Measurements from ENCODE around the gene TMEM225B. TPM values are rescaled to one million over a fixed set of nuclear protein-coding genes. Genes with fewer than 3 reads are reported as not detected.
A peak's percentile ranks its signal among the peaks of the same experiment; 100 is the strongest.
"Not testable (repeated sequence)": the region's sequence is repeated elsewhere in the genome, so short reads cannot be mapped to it uniquely, and the experiment has no call there.

The TMEM225B gene
- total and polyA plus RNA-seq, 7 experiments from 2014 or later, result 0.44 to 2.5 (median 0.90) TPM; not detected in 1

- peaks cover 15 to 25% of the 10 kb centered on the region in 2 donors for H3K4me1 ChIP-seq (ENCODE audit: control insufficient read depth in 2 of 2, insufficient read depth in 2 of 2, low read length in 2 of 2)
- intact Hi-C loops (cut with micrococcal nuclease), result no loop called here
- POLR2A ChIA-PET, result interaction anchor here (0.7 to 4.4 kb wide), 2 partner anchors 9 to 19 kb away, joined by 3 to 37 read pairs; no protein-coding TSS in a partner anchor
- Mint-ChIP-seq H3K4me3 (peak overlapping the region; percentile 63 to 98 (median 72)), H3K4me1 (peaks cover 28 to 66% (median 48%) of the 10 kb centered on the region in 7 donors), H3K27ac (peak overlapping the region; percentile 60 to 100 (median 90)), H3K9me3 (no peaks in the 10 kb centered on the region), H3K27me3 (no peaks in the 10 kb centered on the region), H3K36me3 (peaks cover 19 to 55% (median 26%) of the 10 kb centered on the region in 5 donors)
- H3K27me3 ChIP-seq (ENCODE audit: control insufficient read depth in 2 of 2, insufficient read depth in 2 of 2, low read length in 2 of 2), result no peaks in the 10 kb centered on the region
- H3K36me3 ChIP-seq (ENCODE audit: control insufficient read depth in 2 of 3, insufficient read depth in 3 of 3, low read length in 3 of 3), result peaks cover 0 to 59% (median 24%) of the 10 kb centered on the region in 3 experiments
- no peak for DNase-seq
- H3K9me3 ChIP-seq (ENCODE audit: control insufficient read depth in 2 of 3, low read length in 3 of 3), result no peaks in the 10 kb centered on the region
- ATAC-seq, result no peak
- H3K4me3 ChIP-seq (ENCODE audit: low read length), result no peak overlapping the region
- H3K27ac ChIP-seq (ENCODE audit: low read depth, low read length), result peak overlapping the region; percentile 99
- CTCF ChIA-PET, result interaction anchor here (0.6 kb wide), 1 partner anchor 55 kb away, joined by 3 read pairs; no protein-coding TSS in a partner anchor
Measured at GRCh38 chr7:99560834-99561736, 37.0 kb upstream of the TMEM225B start.

- H3K4me1 ChIP-seq (ENCODE audit: control insufficient read depth in 2 of 2, insufficient read depth in 2 of 2, low read length in 2 of 2), result peaks cover 13 to 25% of the 10 kb centered on the region in 2 donors
- peaks cover 0 to 58% (median 30%) of the 10 kb centered on the region in 3 experiments for H3K36me3 ChIP-seq (ENCODE audit: control insufficient read depth in 2 of 3, insufficient read depth in 3 of 3, low read length in 3 of 3)
- no peaks in the 10 kb centered on the region for H3K27me3 Mint-ChIP-seq
- H3K9me3 Mint-ChIP-seq, result no peaks in the 10 kb centered on the region
- no peak overlapping the region for H3K4me3 ChIP-seq (ENCODE audit: low read length)
- intact Hi-C loops (cut with micrococcal nuclease), result no loop called here
- peaks cover 25 to 63% (median 46%) of the 10 kb centered on the region in 7 donors for H3K4me1 Mint-ChIP-seq
- peak overlapping the region in 7 of 9 donors; percentile 60 to 99 (median 81) for H3K27ac Mint-ChIP-seq
- H3K9me3 ChIP-seq (ENCODE audit: control insufficient read depth in 2 of 3, low read length in 3 of 3), result no peaks in the 10 kb centered on the region
- H3K4me3 Mint-ChIP-seq, result peak overlapping the region in 1 of 10 donors; percentile 17
- POLR2A ChIA-PET, result no interaction called here
- ATAC-seq (no peak), DNase-seq (no peak)
- no peak overlapping the region for H3K27ac ChIP-seq (ENCODE audit: low read depth, low read length)
- H3K27me3 ChIP-seq (ENCODE audit: control insufficient read depth in 2 of 2, insufficient read depth in 2 of 2, low read length in 2 of 2), result no peaks in the 10 kb centered on the region
- CTCF ChIA-PET, result interaction anchor here (0.6 kb wide), 1 partner anchor 54 kb away, joined by 3 read pairs; no protein-coding TSS in a partner anchor
- H3K36me3 Mint-ChIP-seq, result peaks cover 20 to 54% (median 24%) of the 10 kb centered on the region in 5 donors
Measured at GRCh38 chr7:99561737-99562051, 36.4 kb upstream of the TMEM225B start.

- H3K4me1 ChIP-seq (ENCODE audit: control insufficient read depth in 2 of 2, insufficient read depth in 2 of 2, low read length in 2 of 2), result peaks cover 8 to 20% of the 10 kb centered on the region in 2 donors
- no peak overlapping the region for H3K4me3 ChIP-seq (ENCODE audit: low read length)
- H3K36me3 Mint-ChIP-seq, result peaks cover 20 to 52% (median 24%) of the 10 kb centered on the region in 5 donors
- H3K27ac ChIP-seq (ENCODE audit: low read depth, low read length), result no peak overlapping the region
- H3K4me1 Mint-ChIP-seq, result peaks cover 25 to 58% (median 42%) of the 10 kb centered on the region in 7 donors
- no peaks in the 10 kb centered on the region for H3K27me3 ChIP-seq (ENCODE audit: control insufficient read depth in 2 of 2, insufficient read depth in 2 of 2, low read length in 2 of 2)
- intact Hi-C loops (cut with micrococcal nuclease), result no loop called here
- peaks cover 0 to 58% (median 30%) of the 10 kb centered on the region in 3 experiments for H3K36me3 ChIP-seq (ENCODE audit: control insufficient read depth in 2 of 3, insufficient read depth in 3 of 3, low read length in 3 of 3)
- DNase-seq, result no peak
- no peaks in the 10 kb centered on the region for H3K27me3 Mint-ChIP-seq
- peak overlapping the region in 8 of 9 donors; percentile 19 to 96 (median 70) for H3K27ac Mint-ChIP-seq
- no peaks in the 10 kb centered on the region for H3K9me3 Mint-ChIP-seq
- ATAC-seq, result no peak
- H3K4me3 Mint-ChIP-seq, result peak overlapping the region in 3 of 10 donors; percentile 17 to 26 (median 18)
- no peaks in the 10 kb centered on the region for H3K9me3 ChIP-seq (ENCODE audit: control insufficient read depth in 2 of 3, low read length in 3 of 3)
- ChIA-PET CTCF (no interaction called here), POLR2A (no interaction called here)
Measured at GRCh38 chr7:99562114-99562784, 35.8 kb upstream of the TMEM225B start.

GRCh38 chr7:99562832-99563231, 35.2 kb upstream of the TMEM225B start:
- Mint-ChIP-seq H3K36me3 (peaks cover 20 to 48% (median 24%) of the 10 kb centered on the region in 5 donors), H3K9me3 (no peaks in the 10 kb centered on the region), H3K27me3 (no peaks in the 10 kb centered on the region), H3K4me1 (peaks cover 25 to 52% (median 39%) of the 10 kb centered on the region in 7 donors), H3K27ac (peak overlapping the region in 5 of 9 donors; percentile 19 to 96 (median 79)), H3K4me3 (peak overlapping the region in 1 of 10 donors; percentile 26)
- POLR2A ChIA-PET, result no interaction called here
- H3K9me3 ChIP-seq (ENCODE audit: control insufficient read depth in 2 of 3, low read length in 3 of 3), result no peaks in the 10 kb centered on the region
- intact Hi-C loops (cut with micrococcal nuclease), result no loop called here
- H3K27me3 ChIP-seq (ENCODE audit: control insufficient read depth in 2 of 2, insufficient read depth in 2 of 2, low read length in 2 of 2), result no peaks in the 10 kb centered on the region
- H3K36me3 ChIP-seq (ENCODE audit: control insufficient read depth in 2 of 3, insufficient read depth in 3 of 3, low read length in 3 of 3), result peaks cover 0 to 58% (median 30%) of the 10 kb centered on the region in 3 experiments
- ATAC-seq, result no peak
- peak in 2 of 9 donors; percentile 13 to 47 for DNase-seq
- peaks cover 5 to 15% of the 10 kb centered on the region in 2 donors for H3K4me1 ChIP-seq (ENCODE audit: control insufficient read depth in 2 of 2, insufficient read depth in 2 of 2, low read length in 2 of 2)
- H3K27ac ChIP-seq (ENCODE audit: low read depth, low read length), result no peak overlapping the region
- CTCF ChIA-PET, result no interaction called here
- no peak overlapping the region for H3K4me3 ChIP-seq (ENCODE audit: low read length)

- intact Hi-C loops (cut with micrococcal nuclease), result no loop called here
- ChIA-PET CTCF (no interaction called here), POLR2A (no interaction called here)
- Histone ChIP-seq H3K27ac (ENCODE audit: low read depth, low read length) (no peak overlapping the region), H3K36me3 (ENCODE audit: control insufficient read depth in 2 of 3, insufficient read depth in 3 of 3, low read length in 3 of 3) (peaks cover 0 to 56% (median 30%) of the 10 kb centered on the region in 3 experiments), H3K4me1 (ENCODE audit: control insufficient read depth in 2 of 2, insufficient read depth in 2 of 2, low read length in 2 of 2) (peaks cover 5 to 15% of the 10 kb centered on the region in 2 donors), H3K9me3 (ENCODE audit: control insufficient read depth in 2 of 3, low read length in 3 of 3) (no peaks in the 10 kb centered on the region), H3K4me3 (ENCODE audit: low read length) (no peak overlapping the region), H3K27me3 (ENCODE audit: control insufficient read depth in 2 of 2, insufficient read depth in 2 of 2, low read length in 2 of 2) (no peaks in the 10 kb centered on the region)
- no peaks in the 10 kb centered on the region for H3K27me3 Mint-ChIP-seq
- ATAC-seq, result no peak
- no peaks in the 10 kb centered on the region for H3K9me3 Mint-ChIP-seq
- H3K27ac Mint-ChIP-seq, result peak overlapping the region in 5 of 9 donors; percentile 20 to 76 (median 49)
- peaks cover 19 to 47% (median 23%) of the 10 kb centered on the region in 5 donors for H3K36me3 Mint-ChIP-seq
- no peak for DNase-seq
- no peak overlapping the region for H3K4me3 Mint-ChIP-seq
- peaks cover 24 to 49% (median 39%) of the 10 kb centered on the region in 7 donors for H3K4me1 Mint-ChIP-seq
Measured at GRCh38 chr7:99563650-99564049, 34.4 kb upstream of the TMEM225B start.

- H3K9me3 Mint-ChIP-seq; H3K9me3 ChIP-seq (ENCODE audit: control insufficient read depth in 2 of 3, low read length in 3 of 3); H3K4me1 ChIP-seq (ENCODE audit: control insufficient read depth in 2 of 2, insufficient read depth in 2 of 2, low read length in 2 of 2); H3K27me3 ChIP-seq (ENCODE audit: control insufficient read depth in 2 of 2, insufficient read depth in 2 of 2, low read length in 2 of 2); ATAC-seq; intact Hi-C loops (cut with micrococcal nuclease); POLR2A ChIA-PET; DNase-seq; H3K27ac ChIP-seq (ENCODE audit: low read depth, low read length); H3K27me3 Mint-ChIP-seq; H3K4me3 Mint-ChIP-seq; CTCF ChIA-PET; H3K4me3 ChIP-seq (ENCODE audit: low read length); H3K27ac Mint-ChIP-seq: not testable (repeated sequence)
- peaks cover 8 to 21% (median 15%) of the 10 kb centered on the region in 7 donors for H3K4me1 Mint-ChIP-seq
- H3K36me3 ChIP-seq (ENCODE audit: control insufficient read depth in 2 of 3, insufficient read depth in 3 of 3, low read length in 3 of 3), result peaks cover 0 to 60% (median 12%) of the 10 kb centered on the region in 3 experiments
- peaks cover 17 to 52% (median 46%) of the 10 kb centered on the region in 5 donors for H3K36me3 Mint-ChIP-seq
Measured at GRCh38 chr7:99568770-99569169, 29.3 kb upstream of the TMEM225B start.
